Stimulated activated CD4-positive, alpha-beta T cell treated with anti-CD3 and anti-CD28 coated beads, Interleukin-4, amount 100 ng/mL, for 4 hours (primary cell): ENCODE measurements around the gene SPSB2.
A peak's percentile ranks its signal among the peaks of the same experiment; 100 is the strongest.
"Not testable (repeated sequence)": the region's sequence is repeated elsewhere in the genome, so short reads cannot be mapped to it uniquely, and the experiment has no call there.

Source experiments
- DNase-seq, 2 experiments: peaks; one replicate each; pipeline ENCODE4 v3.0.0-alpha.2; 2020

SPSB2 gene

GRCh38 chr12:6869049-6870021 is 3.8 kb downstream of the SPSB2 start:
- DNase-seq, result peak; percentile 73 to 79

GRCh38 chr12:6868211-6869048 is 4.7 kb downstream of the SPSB2 start:
- DNase-seq, result no peak

- DNase-seq, result peak; percentile 74 to 84
Measured at GRCh38 chr12:6867413-6868210, 5.5 kb downstream of the SPSB2 start, which contains the start of gene TPI1. TPI1 (plus strand) TSS chr12:6867531; CDS start chr12:6867567, 36 bp downstream.

- DNase-seq, result no peak
Measured at GRCh38 chr12:6866920-6867412, 6.1 kb downstream of the SPSB2 start.

- DNase-seq, result no peak
Measured at GRCh38 chr12:6866163-6866919, 6.8 kb downstream of the SPSB2 start.

GRCh38 chr12:6865307-6865706 is 7.8 kb downstream of the SPSB2 start:
- DNase-seq, result not testable (repeated sequence)

- DNase-seq, result no peak
Measured at GRCh38 chr12:6863586-6864321, 9.3 kb downstream of the SPSB2 start.

GRCh38 chr12:6863033-6863432 is 10.1 kb downstream of the SPSB2 start:
- DNase-seq, result no peak

GRCh38 chr12:6861391-6861790 is 11.7 kb downstream of the SPSB2 start:
- no peak for DNase-seq

GRCh38 chr12:6860942-6861341 is 12.2 kb downstream of the SPSB2 start:
- no peak for DNase-seq

- no peak for DNase-seq
Measured at GRCh38 chr12:6860116-6860515, 13.0 kb downstream of the SPSB2 start.

- no peak for DNase-seq
Measured at GRCh38 chr12:6858799-6859198, 14.3 kb downstream of the SPSB2 start.

GRCh38 chr12:6855322-6855721 is 17.8 kb downstream of the SPSB2 start:
- DNase-seq, result no peak

- no peak for DNase-seq
Measured at GRCh38 chr12:6854036-6854435, 19.1 kb downstream of the SPSB2 start.

GRCh38 chr12:6853626-6854025 is 19.5 kb downstream of the SPSB2 start:
- DNase-seq, result no peak

- peak; percentile 56 to 68 for DNase-seq
Measured at GRCh38 chr12:6852651-6853354, 20.3 kb downstream of the SPSB2 start.

- DNase-seq, result peak; percentile 93 to 99
Measured at GRCh38 chr12:6851921-6852650, 21.0 kb downstream of the SPSB2 start, which contains the start of gene USP5. USP5 (plus strand) TSS chr12:6852150; CDS start chr12:6852180, 30 bp downstream.

- DNase-seq, result peak; percentile 86 to 91
Measured at GRCh38 chr12:6851153-6851920, 21.8 kb downstream of the SPSB2 start, which contains the start of gene CDCA3. CDCA3 (minus strand) TSS chr12:6851286; CDS start chr12:6850952, 334 bp downstream.

- DNase-seq, result no peak
Measured at GRCh38 chr12:6850796-6851152, 22.3 kb downstream of the SPSB2 start.
